Mucosa of gallbladder (tissue), 1 donor: ENCODE results near the gene AKR1B1. TPM values are rescaled to one million over a fixed set of nuclear protein-coding genes. Genes with fewer than 3 reads are reported as not detected.

ENCODE experiments used
- DNase-seq: peaks from one replicate; pipeline ENCODE4 v3.0.0-alpha.2; 2020; ENCODE audit warnings: low spot score
- total RNA-seq: library from RNA; stranded (reverse); gene quantifications from one replicate; pipeline ENCODE4 v1.2.1, GENCODE V29; 2021
- donor health status: DM: no; HTN: no; CAD: no.

Gene AKR1B1
- total RNA-seq, 1 donor from 2014 or later, result 68.7 TPM

DNA sequence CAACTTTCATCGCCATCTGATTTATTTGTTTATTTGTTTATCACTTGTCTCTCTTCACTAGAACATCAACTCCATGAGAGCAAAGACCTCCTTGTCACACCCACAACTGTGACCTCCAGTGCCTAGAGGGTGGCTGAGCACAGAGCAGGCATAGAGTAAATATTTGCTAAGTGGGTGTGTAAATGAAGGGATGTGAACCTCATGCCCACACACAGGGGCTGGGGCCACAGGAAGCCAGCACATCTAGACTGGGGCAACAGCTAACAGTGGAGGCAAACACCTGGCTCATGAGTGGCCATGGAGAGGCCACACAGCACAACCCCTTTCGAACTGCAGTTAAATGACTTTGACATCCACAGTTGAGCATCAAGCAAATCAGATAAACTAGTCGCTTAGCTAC lies 39.8 kb downstream of the AKR1B1 start:
- no peak for DNase-seq

DNA sequence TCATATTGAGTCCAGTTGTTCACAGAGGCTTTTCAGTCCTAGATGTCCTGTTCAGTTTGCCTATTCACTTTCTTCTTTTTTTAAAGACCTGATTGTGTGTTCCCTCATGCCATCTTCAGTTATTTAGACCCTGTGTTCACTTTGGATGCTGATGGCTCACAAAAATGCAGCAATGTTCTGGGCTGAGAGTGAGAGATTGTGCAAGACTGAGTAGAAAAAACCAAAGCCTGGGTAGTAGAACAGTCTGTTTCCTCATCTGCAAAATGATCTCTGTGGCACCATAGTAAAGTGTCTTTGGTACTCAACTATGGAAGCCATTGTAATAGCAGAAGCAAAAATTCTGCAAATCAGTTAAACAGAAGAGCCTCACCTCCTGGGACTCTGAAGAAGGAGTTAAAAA lies 43.2 kb downstream of the AKR1B1 start:
- DNase-seq, result no peak

DNA sequence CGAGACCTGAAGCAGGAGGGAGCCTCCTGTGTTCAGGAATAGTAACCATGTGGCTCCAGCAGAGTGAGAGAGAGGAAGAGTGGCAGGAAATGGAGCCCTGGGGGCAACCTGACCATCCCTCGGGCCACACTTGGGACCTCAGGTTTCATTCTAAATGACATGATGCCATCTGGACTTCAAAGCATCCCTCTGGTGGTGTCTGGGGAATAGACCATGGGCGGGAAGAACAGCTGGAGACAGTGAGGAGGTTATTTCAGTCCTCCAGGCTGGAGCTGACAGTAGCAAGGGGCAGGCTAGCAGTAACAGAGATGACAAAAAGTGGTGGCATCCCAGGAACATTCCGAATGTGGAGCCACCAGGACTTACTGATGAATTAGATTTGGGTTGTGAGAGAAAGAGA lies 44.8 kb downstream of the AKR1B1 start:
- DNase-seq, result no peak

DNA sequence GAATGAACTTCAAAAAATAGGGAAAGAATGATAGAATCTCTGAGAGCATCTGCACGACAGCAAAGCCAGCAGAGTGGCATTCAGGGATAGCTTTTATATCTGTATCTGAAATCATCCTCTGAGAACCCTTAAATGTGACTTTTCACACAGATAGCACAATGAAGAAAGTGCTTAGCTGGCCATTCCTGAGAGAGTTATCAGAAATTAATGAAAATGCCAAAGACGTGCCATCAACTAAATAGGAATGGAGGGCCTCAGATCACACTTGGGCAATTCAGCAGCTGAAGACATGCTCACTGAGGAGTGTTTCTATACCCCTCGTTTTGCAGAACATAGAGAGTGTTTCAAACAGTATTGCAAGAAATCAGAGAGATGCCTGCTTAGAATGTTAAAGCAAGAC lies 51.6 kb downstream of the AKR1B1 start:
- DNase-seq, result no peak

DNA sequence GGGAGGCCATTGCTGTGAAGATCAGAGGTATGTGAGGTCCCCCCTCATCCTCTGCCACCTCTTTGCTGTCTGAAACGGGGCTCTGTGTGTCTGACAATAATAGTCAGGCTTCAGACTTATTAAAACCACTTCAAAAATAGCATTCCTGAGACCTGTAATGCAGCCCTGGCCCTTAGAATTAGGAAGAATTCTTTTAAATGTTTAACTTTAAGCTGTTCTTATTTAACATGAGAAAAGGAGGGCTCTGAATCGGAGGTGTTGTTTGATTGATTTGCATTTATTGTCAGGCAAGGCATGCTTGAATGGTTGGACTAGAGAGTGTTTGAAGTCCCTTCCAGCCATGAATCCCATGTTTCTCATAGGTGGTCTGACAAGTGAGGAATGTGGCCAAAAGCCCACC lies 52.5 kb downstream of the AKR1B1 start:
- no peak for DNase-seq

DNA sequence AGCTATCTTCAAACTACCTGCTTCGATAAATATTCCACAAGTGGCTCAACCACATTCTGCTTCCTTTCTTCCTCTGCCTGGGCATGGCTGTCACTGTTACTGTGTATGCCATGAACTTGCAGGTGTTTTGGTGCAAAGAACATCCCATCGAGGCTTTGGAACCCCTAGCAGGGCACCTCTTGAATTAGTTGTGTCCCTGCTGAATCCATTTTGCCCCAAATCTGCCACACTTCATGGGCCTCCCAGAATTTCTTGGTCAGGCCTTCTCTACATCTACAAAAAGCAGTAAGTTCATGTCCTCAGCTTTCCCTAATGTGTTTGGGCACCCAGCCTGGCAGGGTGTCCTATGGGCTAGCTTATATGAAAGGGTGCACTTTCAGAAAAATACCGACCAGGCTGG lies 53.6 kb downstream of the AKR1B1 start:
- no peak for DNase-seq

DNA sequence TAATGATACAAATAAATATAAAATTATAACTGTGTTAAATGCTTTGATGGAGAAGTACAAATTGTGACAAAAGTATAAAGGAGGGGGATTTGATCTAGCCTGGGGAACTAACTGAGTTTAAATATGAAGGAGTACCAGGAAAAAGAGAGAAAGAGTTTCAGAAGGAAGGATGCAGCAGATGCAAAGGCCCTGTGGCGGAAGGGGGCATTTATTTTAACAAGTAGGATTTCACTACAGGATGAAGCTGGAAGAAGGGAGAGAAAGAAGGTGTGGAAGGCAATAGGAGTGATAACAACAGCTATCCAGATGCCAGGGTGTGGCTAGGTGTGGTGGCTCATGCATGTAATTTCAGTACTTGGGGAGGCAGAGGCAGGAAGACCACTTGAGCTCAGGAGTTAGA lies 55.8 kb downstream of the AKR1B1 start:
- DNase-seq, result no peak

DNA sequence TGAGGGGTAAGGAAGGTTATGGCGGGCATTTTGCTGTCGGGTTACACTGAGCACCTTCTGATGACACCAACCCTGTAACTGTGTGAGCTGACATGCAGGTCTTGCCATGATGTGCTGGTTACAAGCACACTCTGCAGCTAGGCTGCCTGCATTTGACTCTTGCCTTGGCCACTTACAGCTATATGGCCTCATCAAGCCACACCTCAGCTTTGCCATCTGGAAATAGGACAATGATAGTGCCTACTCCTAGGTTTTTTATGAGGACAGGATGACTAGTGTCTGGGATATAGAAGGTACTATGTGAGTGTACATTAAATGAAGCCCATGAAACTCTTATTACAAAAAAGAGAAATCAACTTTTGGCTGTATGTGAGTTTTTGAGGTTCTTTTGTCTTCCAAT lies 58.0 kb downstream of the AKR1B1 start:
- no peak for DNase-seq

DNA sequence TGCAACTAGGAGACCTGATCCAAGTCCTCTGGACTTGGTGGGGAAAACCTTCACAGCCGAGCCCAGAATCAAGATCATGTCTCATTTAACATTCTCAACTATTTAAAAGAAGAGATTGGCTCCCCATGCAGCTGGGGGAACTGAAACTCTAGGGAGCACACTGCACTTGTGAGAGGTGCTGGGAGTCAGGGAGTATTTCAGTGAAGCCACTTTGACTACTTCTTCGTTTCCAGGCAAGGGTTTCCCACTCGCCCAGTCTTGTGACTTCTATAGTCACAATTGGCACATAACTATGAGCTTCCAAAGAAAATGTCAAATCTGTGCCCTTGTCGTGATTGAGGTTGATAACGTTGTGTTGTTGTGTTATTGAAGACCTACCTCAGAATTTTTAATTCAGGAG lies 62.9 kb downstream of the AKR1B1 start:
- DNase-seq, result no peak

DNA sequence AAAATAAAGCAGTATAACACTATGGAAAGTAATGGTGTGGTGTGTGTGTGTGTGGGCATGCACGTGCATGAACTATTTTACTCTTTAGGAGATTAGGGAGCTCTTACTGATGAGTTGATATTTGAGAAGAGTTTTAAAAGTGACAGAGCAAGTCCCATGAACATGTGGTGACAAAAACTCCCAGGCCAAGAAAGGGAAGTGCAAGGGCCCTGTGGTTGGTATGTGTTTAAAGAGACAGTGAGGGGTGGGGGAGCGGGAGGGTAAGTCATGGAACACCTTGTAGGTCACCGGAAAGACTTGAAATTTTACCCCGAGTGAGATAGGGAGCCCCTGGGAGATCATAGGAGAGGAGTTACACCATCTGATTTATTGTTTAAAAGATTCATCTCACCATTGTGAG lies 63.3 kb downstream of the AKR1B1 start:
- DNase-seq, result no peak

DNA sequence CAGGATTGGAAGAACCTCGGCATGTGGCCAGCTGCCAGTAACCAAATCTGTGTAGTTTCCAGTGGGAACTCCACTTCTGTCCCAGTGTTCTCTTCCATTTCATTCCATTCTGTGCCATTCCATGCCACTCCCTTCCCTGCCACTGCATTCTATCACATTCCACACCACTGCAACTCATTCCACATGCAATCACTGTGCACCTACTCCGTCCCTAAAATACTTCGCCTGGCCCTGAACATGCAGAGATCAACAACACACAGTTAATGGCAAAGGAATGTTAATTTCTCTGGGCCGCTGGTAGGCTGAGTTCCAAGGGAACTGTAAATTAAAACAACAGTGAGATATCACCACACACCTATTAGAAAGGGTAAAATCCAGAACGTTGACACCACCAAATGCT lies 64.8 kb downstream of the AKR1B1 start:
- no peak for DNase-seq

Other genes with a start within 250 kb of the AKR1B1 start
- gene SLC35B4, start 142.2 kb downstream of the AKR1B1 start, total RNA-seq, result 10.7 TPM
- gene AKR1B10, start 68.5 kb upstream of the AKR1B1 start, total RNA-seq, result 516 TPM
- 43.2 TPM for gene AKR1B15, start 90.0 kb upstream of the AKR1B1 start, total RNA-seq
- 12.7 TPM for gene BPGM, start 187.8 kb upstream of the AKR1B1 start, total RNA-seq